PC-3 (cell line): Measurements from ENCODE around the gene AFMID. TPM values are rescaled to one million over a fixed set of nuclear protein-coding genes. Genes with fewer than 3 reads are reported as not detected.
"Not testable (repeated sequence)": the region's sequence is repeated elsewhere in the genome, so short reads cannot be mapped to it uniquely, and the experiment has no call there.

Source experiments
- ATAC-seq: fragments of 200-7000 bp; cut with Tn5 transposase; 2 replicates; pipeline ENCODE4 v1.9.1; 2020; ENCODE audit warnings: mild to moderate bottlenecking, moderate library complexity
- BruUV-seq: library from RNA; stranded (reverse); fragments of 400-500 nt; replicated peaks from 2 replicates; lab custom pipeline; 2021; lab: Mats Ljungman, UMichigan
- CTCF ChIA-PET: fragments of 300-600 bp; sonication (Branson Sonifier 250); formaldehyde crosslinking; loops from one replicate; lab custom pipeline; 2022; ENCODE audit warnings: antibody characterized with exemption; lab: Charles Lee
- POLR2A ChIA-PET: fragments of 300-600 bp; sonication (Branson Sonifier 250); formaldehyde crosslinking; loops from one replicate; lab custom pipeline; 2022; ENCODE audit warnings: antibody characterized with exemption; ENCODE audit not compliant: unreplicated experiment; lab: Charles Lee
- DNase-seq: peaks from one replicate; pipeline ENCODE4 v3.0.0-alpha.2; 2015
- H2AFZ ChIP-seq: fragments of 300-600 bp; sonication (generic); 2 replicates; pipeline ENCODE4 v1.6.0; 2016; ENCODE audit warnings: antibody characterized with exemption, low read length
- H3F3A ChIP-seq: fragments of 300-600 bp; sonication (generic); one replicate; pipeline ENCODE4 v1.6.0; 2017; ENCODE audit warnings: antibody characterized with exemption, low read length, control low read depth, mild to moderate bottlenecking; ENCODE audit not compliant: unreplicated experiment
- H3K27ac ChIP-seq: fragments of 300-600 bp; sonication (generic); 2 replicates; pipeline ENCODE4 v1.5.1; 2016; ENCODE audit warnings: mild to moderate bottlenecking, low read length
- H3K27me3 ChIP-seq: fragments of 300-600 bp; sonication (generic); 2 replicates; pipeline ENCODE4 v1.6.1; 2016; ENCODE audit warnings: low read length, mixed read lengths
- H3K36me3 ChIP-seq: fragments of 300-600 bp; sonication (generic); 2 replicates; pipeline ENCODE4 v1.6.1; 2016; ENCODE audit warnings: low read depth, mixed run types, low read length, mixed read lengths
- H3K4me1 ChIP-seq: fragments of 300-600 bp; sonication (generic); 2 replicates; pipeline ENCODE4 v1.5.1; 2016; ENCODE audit warnings: low read length; ENCODE audit not compliant: insufficient read depth
- H3K4me2 ChIP-seq: fragments of 300-600 bp; sonication (generic); 2 replicates; pipeline ENCODE4 v1.6.0; 2016; ENCODE audit warnings: low read length
- H3K4me3 ChIP-seq: fragments of 300-600 bp; sonication (generic); 2 replicates; pipeline ENCODE4 v1.5.1; 2016; ENCODE audit warnings: mild to moderate bottlenecking, low read length, mixed read lengths
- H3K79me2 ChIP-seq: fragments of 300-600 bp; sonication (generic); 2 replicates; pipeline ENCODE4 v1.6.1; 2017; ENCODE audit warnings: low read length, mixed read lengths
- H3K9ac ChIP-seq: fragments of 300-600 bp; sonication (generic); 2 replicates; pipeline ENCODE4 v1.6.0; 2016; ENCODE audit warnings: mild to moderate bottlenecking, low read length
- H3K9me2 ChIP-seq: fragments of 300-600 bp; sonication (generic); replicated peaks from 2 replicates; pipeline ENCODE4 v1.6.1; 2016; ENCODE audit warnings: mixed run types, low read length, mixed read lengths
- H3K9me3 ChIP-seq: fragments of 300-600 bp; sonication (generic); 2 replicates; pipeline ENCODE4 v1.6.1; 2016; ENCODE audit warnings: low read length, mixed read lengths
- H4K20me1 ChIP-seq: fragments of 300-600 bp; sonication (generic); 2 replicates; pipeline ENCODE4 v1.6.1; 2016; ENCODE audit warnings: low read length, mixed read lengths
- CTCF ChIP-seq: fragments of 300-600 bp; sonication (generic); conservative IDR thresholded peaks from 2 replicates; pipeline ENCODE4 v1.5.1; 2017; ENCODE audit warnings: antibody characterized with exemption, low read depth, mild to moderate bottlenecking, low read length
- EZH2 ChIP-seq: fragments of 300-600 bp; sonication (generic); IDR thresholded peaks from one replicate; pipeline ENCODE4 v1.6.1; 2017; ENCODE audit warnings: antibody characterized with exemption, mild to moderate bottlenecking, low read length; ENCODE audit not compliant: unreplicated experiment
- EZH2phosphoT487 ChIP-seq: fragments of 300-600 bp; sonication (generic); IDR thresholded peaks from 2 replicates; pipeline ENCODE4 v1.6.1; 2018; ENCODE audit warnings: mild to moderate bottlenecking, antibody characterized with exemption, low read length, borderline replicate concordance
- intact Hi-C: fragments of 100-400 bp; cut with micrococcal nuclease; formaldehyde crosslinking; loops from 2 replicates; pipeline ENCODE4 v1.9.0; 2023
- total RNA-seq: library from RNA; depleted of rRNA; stranded (reverse); fragments of >200 nt; gene quantifications from 2 replicates; pipeline ENCODE4 v1.2.3, GENCODE V29; 2014

AFMID gene
- total RNA-seq, 1 experiment from 2014 or later = 58.9 TPM

GRCh38 chr17:78138204-78139060, 48.7 kb upstream of the AFMID start:
- no peaks in the 10 kb centered on the region for H3K9me3 ChIP-seq
- intact Hi-C loops = no loop called here
- CTCF ChIA-PET = no interaction called here
- H3K9ac ChIP-seq = no peak overlapping the region
- no peaks in the 10 kb centered on the region for H3K27me3 ChIP-seq
- ATAC-seq (no peak), DNase-seq (no peak)
- no peaks in the 10 kb centered on the region for H3K9me2 ChIP-seq
- no peak overlapping the region for H3K4me3 ChIP-seq
- no peak overlapping the region for H3K27ac ChIP-seq
- no peak overlapping the region for H2AFZ ChIP-seq
- no TSS peak for BruUV-seq
- H4K20me1 ChIP-seq = no peaks in the 10 kb centered on the region
- no peaks in the 10 kb centered on the region for H3K79me2 ChIP-seq
- H3K4me1 ChIP-seq = peaks cover 28% of the 10 kb centered on the region
- no peaks in the 10 kb centered on the region for H3K36me3 ChIP-seq
- TF ChIP-seq EZH2 (no peak), CTCF (no peak), EZH2phosphoT487 (no peak)
- POLR2A ChIA-PET = interaction anchor here (0.6 kb wide), 1 partner anchor 77 kb away, joined by 5 read pairs; no protein-coding TSS in a partner anchor
- H3F3A ChIP-seq = peaks cover 3% of the 10 kb centered on the region
- no peak overlapping the region for H3K4me2 ChIP-seq

- H4K20me1 ChIP-seq, DNase-seq, ATAC-seq, H3F3A ChIP-seq, BruUV-seq, H3K36me3 ChIP-seq, H3K27me3 ChIP-seq, H3K9me3 ChIP-seq, H3K79me2 ChIP-seq, H3K9me2 ChIP-seq: not testable (repeated sequence)
- intact Hi-C loops = loop anchor here (1.0 to 2.0 kb wide), 2 partner anchors 29 to 47 kb away; partner anchors contain the start of genes AFMID, SYNGR2 and TK1
- H2AFZ ChIP-seq = peak overlapping the region; percentile 65
- H3K4me3 ChIP-seq = peak overlapping the region; percentile 48
- H3K4me2 ChIP-seq = peak overlapping the region; percentile 76
- H3K27ac ChIP-seq = peak overlapping the region; percentile 27
- H3K4me1 ChIP-seq = peaks cover 42% of the 10 kb centered on the region
- 0 out of 2 replicates have a peak overlapping the region, but pooled peaks have one; percentile 1 for H3K9ac ChIP-seq
- CTCF ChIA-PET = interaction anchor here (0.6 to 0.8 kb wide), 3 partner anchors 12 to 111 kb away, joined by 3 to 4 read pairs (median 4); no protein-coding TSS in a partner anchor
- POLR2A ChIA-PET = interaction anchor here (0.8 kb wide), 2 partner anchors 11 to 181 kb away, joined by 3 to 27 read pairs; partner anchors contain the start of genes TMC6 and TNRC6C
These were observed 47.3 kb upstream of the AFMID start for GRCh38 chr17:78139861-78140168.

- peak overlapping the region; percentile 72 for H3K9ac ChIP-seq
These were observed 46.8 kb upstream of the AFMID start for GRCh38 chr17:78140169-78141051.

More at GRCh38 chr17:78140169-78141051, 46.8 kb upstream of the AFMID start:
- no peaks in the 10 kb centered on the region for H3K9me3 ChIP-seq
- no peaks in the 10 kb centered on the region for H4K20me1 ChIP-seq
- no peaks in the 10 kb centered on the region for H3K27me3 ChIP-seq
- H3K36me3 ChIP-seq = no peaks in the 10 kb centered on the region
- no TSS peak for BruUV-seq
- CTCF ChIA-PET = interaction anchor here (0.6 to 0.8 kb wide), 5 partner anchors 13 to 207 kb away, joined by 3 to 6 read pairs (median 4); no protein-coding TSS in a partner anchor
- DNase-seq = peak; percentile 100
- peak; percentile 76 for ATAC-seq
- TF ChIP-seq EZH2phosphoT487 (no peak), CTCF (no peak), EZH2 (no peak)
- intact Hi-C loops = loop anchor here (1.0 to 2.0 kb wide), 2 partner anchors 28 to 47 kb away; partner anchors contain the start of genes AFMID, SYNGR2 and TK1
- H3K79me2 ChIP-seq = no peaks in the 10 kb centered on the region
- peak overlapping the region; percentile 79 for H3K4me2 ChIP-seq
- peak overlapping the region; percentile 65 for H2AFZ ChIP-seq
- H3K9me2 ChIP-seq = no peaks in the 10 kb centered on the region
- H3K4me1 ChIP-seq = peaks cover 48% of the 10 kb centered on the region
- H3K4me3 ChIP-seq = peak overlapping the region; percentile 64
- peak overlapping the region; percentile 95 for H3K27ac ChIP-seq
- H3F3A ChIP-seq = no peaks in the 10 kb centered on the region
- POLR2A ChIA-PET = interaction anchor here (0.6 to 0.8 kb wide), 6 partner anchors 9 to 290 kb away, joined by 3 to 27 read pairs (median 4); partner anchors contain the start of genes TMC6, TMC8 and TNRC6C
